ENCODE results near the gene MCM9.

Gene MCM9

DNA sequence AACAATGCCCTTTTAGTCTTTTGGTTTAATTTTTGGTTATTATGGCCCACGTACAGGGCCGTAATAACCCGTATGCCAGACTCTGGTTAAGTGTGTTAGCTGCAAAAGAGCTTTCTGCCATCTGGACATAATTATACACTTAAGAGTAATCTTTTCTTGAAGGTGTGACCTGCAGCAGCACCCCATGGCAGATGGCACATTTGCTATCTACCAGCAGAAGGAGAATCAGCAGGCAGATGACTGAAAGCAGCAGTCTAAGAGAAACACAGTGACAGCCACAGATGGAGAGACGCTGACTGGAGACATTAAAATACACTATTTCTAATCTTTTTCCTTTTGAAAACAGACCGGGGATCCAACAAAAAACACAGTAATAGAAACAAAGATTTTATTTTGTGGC is 22.3 kb downstream of the MCM9 start:
- no peak for TF ChIP-seq CTCF (IDR thresholded peaks at IDR 0.05; ENCODE audit: control extremely low read depth, extremely low read depth, low read depth, missing control alignments)
- ChIA-PET CTCF (interaction anchor here (0.9 to 1.9 kb wide), 3 partner anchors 16 to 347 kb away, joined by 3 to 5 read pairs (median 3); no protein-coding TSS in a partner anchor), POLR2A (no interaction called here)
- DNase-seq (ENCODE audit: extremely low spot score): no peak

DNA sequence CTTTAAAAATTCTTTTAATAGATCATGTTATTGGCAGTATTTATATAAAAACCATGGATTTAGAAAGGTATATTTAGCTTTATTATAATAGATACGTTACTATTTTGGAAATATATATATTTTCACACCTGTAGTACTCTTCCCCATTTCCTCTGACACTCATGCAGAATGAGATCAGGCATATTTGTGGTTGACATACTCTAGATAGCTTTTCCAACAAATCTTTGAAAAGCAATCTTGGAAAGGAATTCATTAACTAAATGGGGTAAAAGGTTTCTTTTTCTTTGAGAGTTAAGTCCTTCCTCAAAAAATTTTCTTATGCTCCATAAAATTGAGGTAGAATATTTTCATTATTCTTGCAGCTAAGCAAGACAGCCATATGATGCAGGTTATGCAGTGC is 26.5 kb downstream of the MCM9 start:
- no peak for DNase-seq (ENCODE audit: extremely low spot score)
- CTCF ChIA-PET: interaction anchor here (1.1 to 4.3 kb wide), 5 partner anchors 8 to 202 kb away, joined by 3 to 28 read pairs (median 3); no protein-coding TSS in a partner anchor
- POLR2A ChIA-PET: no interaction called here
- no peak for TF ChIP-seq CTCF (IDR thresholded peaks at IDR 0.05; ENCODE audit: control extremely low read depth, extremely low read depth, low read depth, missing control alignments)

DNA sequence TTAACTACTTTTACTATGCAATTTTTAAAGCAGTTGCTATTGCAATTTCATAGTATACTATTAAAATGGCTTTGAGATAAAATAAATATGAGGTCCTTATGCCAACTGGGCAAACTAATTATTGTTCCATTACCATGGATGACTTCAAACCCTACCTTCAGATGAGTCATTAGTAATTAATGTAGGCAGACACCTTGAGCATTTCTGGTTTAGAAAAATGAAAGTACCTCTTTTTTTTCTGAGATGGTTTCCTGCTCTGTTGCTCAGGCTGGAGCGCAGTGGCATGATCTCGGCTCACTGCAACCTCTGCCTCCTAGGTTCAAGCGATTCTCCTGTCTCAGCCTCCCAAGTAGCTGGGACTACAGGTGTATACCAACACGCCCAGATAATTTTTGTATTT is 29.1 kb downstream of the MCM9 start:
- no peak for DNase-seq (ENCODE audit: extremely low spot score)
- ChIA-PET POLR2A (no interaction called here), CTCF (interaction anchor here (4.3 kb wide), 1 partner anchor 9 kb away, joined by 28 read pairs; no protein-coding TSS in a partner anchor)
- no peak for TF ChIP-seq CTCF (IDR thresholded peaks at IDR 0.05; ENCODE audit: control extremely low read depth, extremely low read depth, low read depth, missing control alignments)

GRCh38 chr6:118905084-118905483 is 29.9 kb downstream of the MCM9 start:
- no peak for DNase-seq (ENCODE audit: extremely low spot score)
- no peak for TF ChIP-seq CTCF (IDR thresholded peaks at IDR 0.05; ENCODE audit: control extremely low read depth, extremely low read depth, low read depth, missing control alignments)
- ChIA-PET POLR2A (no interaction called here), CTCF (interaction anchor here (1.2 kb wide), 1 partner anchor 23 kb away, joined by 3 read pairs; no protein-coding TSS in a partner anchor)

GRCh38 chr6:118903691-118904090 is 31.3 kb downstream of the MCM9 start:
- CTCF ChIA-PET: interaction anchor here (1.2 to 1.7 kb wide), 2 partner anchors 8 to 20 kb away, joined by 4 to 5 read pairs; no protein-coding TSS in a partner anchor
- no peak for DNase-seq (ENCODE audit: extremely low spot score)
- TF ChIP-seq CTCF (IDR thresholded peaks at IDR 0.05; ENCODE audit: control extremely low read depth, extremely low read depth, low read depth, missing control alignments): no peak
- POLR2A ChIA-PET: no interaction called here

- CTCF ChIA-PET: interaction anchor here (1.4 to 1.7 kb wide), 2 partner anchors 8 to 338 kb away, joined by 3 to 5 read pairs; no protein-coding TSS in a partner anchor
- DNase-seq (ENCODE audit: extremely low spot score): no peak
- TF ChIP-seq CTCF (IDR thresholded peaks at IDR 0.05; ENCODE audit: control extremely low read depth, extremely low read depth, low read depth, missing control alignments): no peak
- POLR2A ChIA-PET: no interaction called here
These were observed 31.8 kb downstream of the MCM9 start for GRCh38 chr6:118903138-118903537.
